OCI-LY1 (cell line): Measurements from ENCODE around the gene NDFIP2.

Source experiments
- H2AFZ ChIP-seq: fragments of 200-600 bp; sonication (generic), shearing (Covaris generic); 2 replicates; pipeline ENCODE4 v1.6.0; 2014; ENCODE audit warnings: antibody characterized with exemption, mild to moderate bottlenecking, low read length
- H3F3A ChIP-seq: fragments of 200-600 bp; sonication (generic), shearing (Covaris generic); 2 replicates; pipeline ENCODE4 v1.6.0; 2014; ENCODE audit warnings: mild to moderate bottlenecking, antibody characterized with exemption, low read length, moderate library complexity; ENCODE audit not compliant: insufficient read depth
- H3K27ac ChIP-seq: fragments of 200-600 bp; sonication (generic); 2 replicates; pipeline ENCODE4 v1.5.1; 2014; ENCODE audit warnings: low read length, mixed run types, mild to moderate bottlenecking, low read depth; ENCODE audit not compliant: poor library complexity, severe bottlenecking
- H3K27me3 ChIP-seq: fragments of 200-600 bp; sonication (generic); 2 replicates; pipeline ENCODE4 v1.6.0; 2014; ENCODE audit warnings: antibody characterized with exemption, mild to moderate bottlenecking, low read length, moderate library complexity; ENCODE audit not compliant: insufficient read depth
- H3K36me3 ChIP-seq: fragments of 200-600 bp; sonication (generic); 2 replicates; pipeline ENCODE4 v1.6.1; 2014; ENCODE audit warnings: mild to moderate bottlenecking, antibody characterized with exemption, low read length, moderate library complexity, mixed read lengths; ENCODE audit not compliant: insufficient read depth
- H3K4me1 ChIP-seq: fragments of 200-600 bp; sonication (generic); 2 replicates; pipeline ENCODE4 v1.5.1; 2014; ENCODE audit warnings: mild to moderate bottlenecking, low read length, moderate library complexity; ENCODE audit not compliant: insufficient read depth, severe bottlenecking
- H3K4me2 ChIP-seq: fragments of 200-600 bp; sonication (generic), shearing (Covaris generic); 2 replicates; pipeline ENCODE4 v1.6.1; 2014; ENCODE audit warnings: low read length
- H3K4me3 ChIP-seq: fragments of 200-600 bp; sonication (generic); 2 replicates; pipeline ENCODE4 v1.5.1; 2014; ENCODE audit warnings: low read length, low read depth, mild to moderate bottlenecking, mixed read lengths; ENCODE audit not compliant: poor library complexity, severe bottlenecking
- H3K79me2 ChIP-seq: fragments of 200-600 bp; shearing (Covaris generic); 2 replicates; pipeline ENCODE4 v1.6.1; 2016; ENCODE audit warnings: mixed run types, low read length, mixed read lengths; ENCODE audit not compliant: insufficient read depth
- H3K9ac ChIP-seq: fragments of 200-600 bp; sonication (generic), shearing (Covaris generic); 2 replicates; pipeline ENCODE4 v1.6.1; 2014; ENCODE audit warnings: mild to moderate bottlenecking, low read length, mixed read lengths
- H3K9me2 ChIP-seq: fragments of 200-600 bp; sonication (generic), shearing (Covaris generic); 2 replicates; pipeline ENCODE4 v1.6.1; 2014; ENCODE audit warnings: low read depth, mild to moderate bottlenecking, low read length, mixed read lengths
- H3K9me3 ChIP-seq: fragments of 200-600 bp; shearing (Covaris generic); 2 replicates; pipeline ENCODE4 v1.6.1; 2014; ENCODE audit warnings: low read length, mixed read lengths
- H4K20me1 ChIP-seq: fragments of 200-600 bp; sonication (generic), shearing (Covaris generic); 2 replicates; pipeline ENCODE4 v1.6.0; 2016; ENCODE audit warnings: mild to moderate bottlenecking, low read length; ENCODE audit not compliant: insufficient read depth
- EZH2 ChIP-seq: fragments of 200-600 bp; sonication (generic), shearing (Covaris generic); IDR thresholded peaks from 2 replicates; pipeline ENCODE4 v1.8.0; 2017; ENCODE audit warnings: borderline replicate concordance, mixed run types, mild to moderate bottlenecking, antibody characterized with exemption, low read length, moderate library complexity, mixed read lengths
- TF ChIP-seq, protein P1 (sequence below): fragments of 200-600 bp; sonication (generic), shearing (Covaris generic); IDR thresholded peaks from 2 replicates; pipeline ENCODE4 v1.5.1; 2017; ENCODE audit warnings: mild to moderate bottlenecking, antibody characterized with exemption, low read length, moderate library complexity, mixed read lengths

Gene NDFIP2, protein sequence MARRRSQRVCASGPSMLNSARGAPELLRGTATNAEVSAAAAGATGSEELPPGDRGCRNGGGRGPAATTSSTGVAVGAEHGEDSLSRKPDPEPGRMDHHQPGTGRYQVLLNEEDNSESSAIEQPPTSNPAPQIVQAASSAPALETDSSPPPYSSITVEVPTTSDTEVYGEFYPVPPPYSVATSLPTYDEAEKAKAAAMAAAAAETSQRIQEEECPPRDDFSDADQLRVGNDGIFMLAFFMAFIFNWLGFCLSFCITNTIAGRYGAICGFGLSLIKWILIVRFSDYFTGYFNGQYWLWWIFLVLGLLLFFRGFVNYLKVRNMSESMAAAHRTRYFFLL

DNA sequence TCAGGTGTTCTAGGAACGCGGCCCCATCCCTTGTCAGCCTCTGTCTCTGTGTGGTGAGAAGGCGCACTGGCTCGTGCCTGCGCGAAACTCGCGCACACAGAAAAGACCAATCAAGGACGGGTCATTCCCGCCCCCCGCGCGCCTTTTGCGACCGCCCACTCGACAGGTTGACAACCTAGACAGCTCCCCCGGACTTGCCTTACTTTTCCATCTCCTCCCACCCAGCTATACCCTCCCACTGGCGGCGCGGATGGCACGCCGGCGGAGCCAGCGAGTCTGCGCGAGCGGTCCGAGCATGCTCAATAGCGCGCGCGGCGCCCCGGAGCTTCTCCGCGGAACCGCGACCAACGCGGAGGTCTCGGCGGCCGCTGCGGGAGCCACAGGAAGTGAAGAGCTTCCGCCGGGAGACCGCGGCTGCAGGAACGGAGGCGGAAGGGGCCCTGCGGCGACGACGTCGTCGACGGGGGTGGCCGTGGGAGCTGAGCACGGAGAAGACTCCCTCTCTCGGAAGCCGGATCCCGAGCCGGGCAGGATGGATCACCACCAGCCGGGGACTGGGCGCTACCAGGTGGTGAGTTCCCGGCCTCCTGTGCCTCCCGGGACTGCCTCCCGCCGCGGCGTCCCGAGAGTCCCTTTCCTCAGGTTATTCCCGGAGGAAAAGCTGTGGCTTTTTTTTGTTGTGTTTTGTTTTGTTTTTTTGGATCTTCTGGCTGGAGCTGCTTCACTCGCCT is at the start of gene NDFIP2:
Gene NDFIP2 (plus strand): TSS at position 202 of the 731 bp plus-strand sequence. CDS start 49 bp downstream, at position 251.
- H3K9ac ChIP-seq, result peak within 1 kb of the TSS; percentile 78
- TF ChIP-seq, protein P1, sequence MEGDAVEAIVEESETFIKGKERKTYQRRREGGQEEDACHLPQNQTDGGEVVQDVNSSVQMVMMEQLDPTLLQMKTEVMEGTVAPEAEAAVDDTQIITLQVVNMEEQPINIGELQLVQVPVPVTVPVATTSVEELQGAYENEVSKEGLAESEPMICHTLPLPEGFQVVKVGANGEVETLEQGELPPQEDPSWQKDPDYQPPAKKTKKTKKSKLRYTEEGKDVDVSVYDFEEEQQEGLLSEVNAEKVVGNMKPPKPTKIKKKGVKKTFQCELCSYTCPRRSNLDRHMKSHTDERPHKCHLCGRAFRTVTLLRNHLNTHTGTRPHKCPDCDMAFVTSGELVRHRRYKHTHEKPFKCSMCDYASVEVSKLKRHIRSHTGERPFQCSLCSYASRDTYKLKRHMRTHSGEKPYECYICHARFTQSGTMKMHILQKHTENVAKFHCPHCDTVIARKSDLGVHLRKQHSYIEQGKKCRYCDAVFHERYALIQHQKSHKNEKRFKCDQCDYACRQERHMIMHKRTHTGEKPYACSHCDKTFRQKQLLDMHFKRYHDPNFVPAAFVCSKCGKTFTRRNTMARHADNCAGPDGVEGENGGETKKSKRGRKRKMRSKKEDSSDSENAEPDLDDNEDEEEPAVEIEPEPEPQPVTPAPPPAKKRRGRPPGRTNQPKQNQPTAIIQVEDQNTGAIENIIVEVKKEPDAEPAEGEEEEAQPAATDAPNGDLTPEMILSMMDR, result no peak
- H3K27ac ChIP-seq, result no peak within 1 kb of the TSS
- H3K4me2 ChIP-seq, result peak within 1 kb of the TSS; percentile 89
- no peaks in the 10 kb centered on the region for H3F3A ChIP-seq
- H3K36me3 ChIP-seq, result no peaks in the 10 kb centered on the region
- H3K79me2 ChIP-seq, result peaks cover 23% of the 10 kb centered on the region
- H3K27me3 ChIP-seq, result no peaks in the 10 kb centered on the region
- H3K9me3 ChIP-seq, result no peaks in the 10 kb centered on the region
- peak within 1 kb of the TSS; percentile 77 for H3K4me3 ChIP-seq
- H4K20me1 ChIP-seq, result no peaks in the 10 kb centered on the region
- H3K4me1 ChIP-seq, result peaks cover 25% of the 10 kb centered on the region
- peak within 1 kb of the TSS; percentile 12 for H2AFZ ChIP-seq
- no peaks in the 10 kb centered on the region for H3K9me2 ChIP-seq

DNA sequence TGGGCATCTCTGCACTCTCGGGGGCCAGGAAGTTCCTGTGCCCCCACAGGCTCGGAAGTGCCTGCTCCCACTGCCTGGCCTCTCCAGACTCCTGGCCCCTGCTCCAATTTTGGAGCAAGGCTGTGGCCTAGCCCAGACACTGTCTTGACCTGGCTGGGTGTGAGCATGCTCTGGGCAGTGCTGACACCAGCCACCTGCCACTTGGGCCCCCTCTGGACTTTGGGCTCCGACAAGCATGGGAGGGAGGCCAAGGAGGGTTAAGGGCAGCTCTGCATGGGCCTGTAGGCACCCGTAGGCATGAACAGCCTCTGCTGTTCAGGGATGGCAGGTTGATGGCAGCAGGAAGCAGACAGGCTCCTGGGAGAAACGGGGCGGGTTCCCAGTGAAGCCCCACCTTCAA is 48.9 kb upstream of the NDFIP2 start:
- Histone ChIP-seq H4K20me1 (no peaks in the 10 kb centered on the region), H3K36me3 (no peaks in the 10 kb centered on the region), H3K27me3 (no peaks in the 10 kb centered on the region), H3K9me2 (no peaks in the 10 kb centered on the region), H3K9ac (no peak overlapping the region), H3K4me3 (no peak overlapping the region), H2AFZ (no peak overlapping the region), H3K79me2 (no peaks in the 10 kb centered on the region), H3K4me1 (peaks cover 15% of the 10 kb centered on the region), H3K9me3 (no peaks in the 10 kb centered on the region), H3K4me2 (no peak overlapping the region), H3F3A (no peaks in the 10 kb centered on the region), H3K27ac (no peak overlapping the region)
- no peak for TF ChIP-seq EZH2
- TF ChIP-seq, protein P1, result no peak

DNA sequence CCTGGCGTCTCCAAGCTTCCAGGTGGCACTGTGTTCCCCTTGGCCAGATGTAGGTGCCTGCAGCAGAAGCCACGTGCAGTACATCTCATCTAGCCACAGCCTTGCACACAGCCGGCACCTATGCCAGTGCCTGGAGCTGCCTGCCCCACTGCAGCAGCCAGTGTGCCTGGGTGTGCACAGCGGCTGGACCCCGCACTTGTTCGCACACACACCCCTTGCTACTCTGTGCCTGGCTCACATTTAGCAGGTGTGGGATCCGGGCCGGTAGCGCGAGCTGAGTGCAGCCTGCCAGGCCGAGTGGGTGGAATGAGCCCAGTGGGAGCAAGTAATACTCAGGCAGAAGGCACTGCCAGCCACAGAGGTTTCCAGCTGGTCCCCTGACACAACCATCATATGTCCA is 48.0 kb upstream of the NDFIP2 start:
- H3K27me3 ChIP-seq, result no peaks in the 10 kb centered on the region
- H3K9ac ChIP-seq, result no peak overlapping the region
- H3F3A ChIP-seq, result no peaks in the 10 kb centered on the region
- H3K4me2 ChIP-seq, result no peak overlapping the region
- H3K36me3 ChIP-seq, result no peaks in the 10 kb centered on the region
- H3K9me3 ChIP-seq, result no peaks in the 10 kb centered on the region
- H3K9me2 ChIP-seq, result no peaks in the 10 kb centered on the region
- no peak overlapping the region for H3K4me3 ChIP-seq
- no peaks in the 10 kb centered on the region for H3K79me2 ChIP-seq
- H3K27ac ChIP-seq, result no peak overlapping the region
- TF ChIP-seq, protein P1, result no peak
- no peak for TF ChIP-seq EZH2
- H3K4me1 ChIP-seq, result peaks cover 6% of the 10 kb centered on the region
- no peak overlapping the region for H2AFZ ChIP-seq
- no peaks in the 10 kb centered on the region for H4K20me1 ChIP-seq
